Lung (tissue), 12 donors: ENCODE measurements around the gene AURKA. TPM values are rescaled to one million over a fixed set of nuclear protein-coding genes. Genes with fewer than 3 reads are reported as not detected.
"Not testable (repeated sequence)": the region's sequence is repeated elsewhere in the genome, so short reads cannot be mapped to it uniquely, and the experiment has no call there.

ENCODE experiments used
- ATAC-seq: fragments of 200-7000 bp; cut with Tn5 transposase; one replicate; pipeline ENCODE4 v1.9.1; 2020; ENCODE audit warnings: moderate number of reproducible peaks; ENCODE audit not compliant: insufficient read depth, low FRiP score
- DNase-seq, 3 donors: peaks; one replicate each; pipeline ENCODE4 v3.0.0-alpha.2; 2013 to 2017
- H3K27ac ChIP-seq, 2 donors: one replicate each; pipeline ENCODE4 v1.5.1; 2013; ENCODE audit warnings: mild to moderate bottlenecking in 2 of 2, moderate library complexity in 2 of 2, control low read depth in 1 of 2, inconsistent platforms in 1 of 2, low read depth in 1 of 2, low read length in 1 of 2
- H3K27me3 ChIP-seq, 3 donors: one replicate each; pipeline ENCODE4 v1.5.1; 2013; ENCODE audit warnings: low read length in 2 of 3; ENCODE audit not compliant: control insufficient read depth in 3 of 3, insufficient read depth in 3 of 3
- H3K36me3 ChIP-seq, 4 donors: one replicate each; pipeline ENCODE4 v1.5.1; 2013; ENCODE audit warnings: low read length in 4 of 4, mild to moderate bottlenecking in 1 of 4, moderate library complexity in 1 of 4; ENCODE audit not compliant: control insufficient read depth in 4 of 4, insufficient read depth in 4 of 4
- H3K4me1 ChIP-seq, 5 donors: one replicate each; pipeline ENCODE4 v1.5.1; 2013; ENCODE audit warnings: low read length in 5 of 5, mild to moderate bottlenecking in 2 of 5, moderate library complexity in 1 of 5; ENCODE audit not compliant: control insufficient read depth in 5 of 5, insufficient read depth in 5 of 5
- H3K4me3 ChIP-seq: one replicate; pipeline ENCODE4 v1.5.1; 2013; ENCODE audit warnings: mild to moderate bottlenecking, control low read depth, moderate library complexity
- H3K9ac ChIP-seq, 2 donors: one replicate each; pipeline ENCODE4 v1.5.1; 2013; ENCODE audit warnings: low read length in 2 of 2, control low read depth in 1 of 2; ENCODE audit not compliant: insufficient read depth in 1 of 2
- H3K9me3 ChIP-seq, 4 donors: one replicate each; pipeline ENCODE4 v1.5.1; 2013; ENCODE audit warnings: low read length in 3 of 4, mild to moderate bottlenecking in 1 of 4, moderate library complexity in 1 of 4; ENCODE audit not compliant: control insufficient read depth in 4 of 4, insufficient read depth in 3 of 4
- CTCF ChIP-seq: IDR thresholded peaks from 2 replicates; pipeline ENCODE4 v1.5.1; 2012; ENCODE audit warnings: mild to moderate bottlenecking; ENCODE audit errors: control extremely low read depth, extremely low read depth
- WGBS, 2 donors: extraction: QIAGEN DNeasy Blood & Tissue Kit; methylation state at CpG; one replicate each; pipeline ENCODE4 v1.1.7; 2013; 5-methylcytosine and 5-hydroxymethylcytosine counted together
- polyA plus RNA-seq, 2 donors: library from polyadenylated mRNA; stranded (reverse); fragments of 200-250 nt; gene quantifications; one replicate each; pipeline ENCODE4 v1.2.1, GENCODE V29; 2013
- total RNA-seq, 2 donors: library from RNA; depleted of rRNA in 1 of 2; stranded (reverse); fragments of >200 nt in 1 of 2; gene quantifications; one replicate each; pipeline ENCODE4 v1.2.1, GENCODE V29; 2014 to 2021
- donor health status: control.
- donor health status: control.
- donor health status: Bipolar disorder and iron deficiency.
- donor health status: healthy.
- donor health status: DM: yes; HTN: yes; CAD: no.

AURKA gene
- total and polyA plus RNA-seq, 4 donors: 1.5 to 6.2 (median 3.2) TPM

- peaks cover 0 to 4% (median 0%) of the 10 kb centered on the region in 5 donors for H3K4me1 ChIP-seq
- no peak overlapping the region for H3K9ac ChIP-seq
- H3K36me3 ChIP-seq: no peaks in the 10 kb centered on the region
- DNase-seq (no peak), ATAC-seq (no peak)
- TF ChIP-seq CTCF: no peak
- H3K27me3 ChIP-seq: peaks cover 0 to 22% (median 9%) of the 10 kb centered on the region in 3 donors
- no peak overlapping the region for H3K4me3 ChIP-seq
- WGBS, 2 donors: 84 to 89% methylated on average over 3 of the region's 3 CpGs
- H3K9me3 ChIP-seq: peaks cover 0 to 9% (median 0%) of the 10 kb centered on the region in 4 donors
- no peak overlapping the region for H3K27ac ChIP-seq
Measured at GRCh38 chr20:56342783-56343182, 49.2 kb downstream of the AURKA start.

- not testable (repeated sequence) for H3K27me3 ChIP-seq, H3K27ac ChIP-seq, H3K36me3 ChIP-seq, H3K4me1 ChIP-seq, DNase-seq, H3K9me3 ChIP-seq, ATAC-seq, H3K9ac ChIP-seq, H3K4me3 ChIP-seq
- 67 to 77% methylated on average over 8 of the region's 8 CpGs for WGBS, 2 donors
Measured at GRCh38 chr20:56336709-56337108, 55.3 kb downstream of the AURKA start.

- WGBS, 2 donors: 34 to 46% methylated on average over 5 of the region's 5 CpGs
- no peak for ATAC-seq
Measured at GRCh38 chr20:56328861-56329260, 63.2 kb downstream of the AURKA start.

GRCh38 chr20:56324806-56325205 is 67.2 kb downstream of the AURKA start:
- Histone ChIP-seq H3K36me3 (no peaks in the 10 kb centered on the region), H3K9me3 (no peaks in the 10 kb centered on the region), H3K27ac (no peak overlapping the region), H3K4me3 (no peak overlapping the region), H3K27me3 (no peaks in the 10 kb centered on the region), H3K4me1 (no peaks in the 10 kb centered on the region), H3K9ac (no peak overlapping the region)
- DNase-seq (no peak), ATAC-seq (no peak)
- no peak for TF ChIP-seq CTCF

More at GRCh38 chr20:56328861-56329260, 63.2 kb downstream of the AURKA start:
- H3K27me3 ChIP-seq: no peaks in the 10 kb centered on the region
- DNase-seq: peak; percentile 53 to 74 (median 58)
- H3K36me3 ChIP-seq: no peaks in the 10 kb centered on the region
- no peak overlapping the region for H3K4me3 ChIP-seq
- no peaks in the 10 kb centered on the region for H3K4me1 ChIP-seq
- H3K9me3 ChIP-seq: peaks cover 0 to 4% (median 0%) of the 10 kb centered on the region in 4 donors
- no peak for TF ChIP-seq CTCF
- no peak overlapping the region for H3K27ac ChIP-seq
- H3K9ac ChIP-seq: no peak overlapping the region
